KMS-11 (cell line): ENCODE data around the gene DDX18.
A peak's percentile ranks its signal among the peaks of the same experiment; 100 is the strongest.

ENCODE experiments used
- H2AFZ ChIP-seq: fragments of 200-600 bp; sonication (generic); 2 replicates; pipeline ENCODE4 v1.6.1; 2016; ENCODE audit warnings: antibody characterized with exemption, mixed run types, low read depth
- H3K27ac ChIP-seq: fragments of 200-600 bp; sonication (generic); 2 replicates; pipeline ENCODE4 v1.6.1; 2016; ENCODE audit warnings: mild to moderate bottlenecking, mixed run types
- H3K27me3 ChIP-seq: fragments of 200-600 bp; sonication (generic); 2 replicates; pipeline ENCODE4 v1.6.1; 2017; ENCODE audit warnings: mild to moderate bottlenecking, low read depth, mixed run types, moderate library complexity; ENCODE audit not compliant: insufficient read depth
- H3K36me3 ChIP-seq: fragments of 200-600 bp; sonication (generic); 2 replicates; pipeline ENCODE4 v1.6.1; 2017; ENCODE audit warnings: mild to moderate bottlenecking, mixed run types; ENCODE audit not compliant: insufficient read depth
- H3K4me1 ChIP-seq: fragments of 200-600 bp; sonication (generic); 2 replicates; pipeline ENCODE4 v1.6.1; 2016; ENCODE audit warnings: mild to moderate bottlenecking, low read depth, mixed run types; ENCODE audit not compliant: poor library complexity, severe bottlenecking
- H3K4me2 ChIP-seq: fragments of 200-600 bp; sonication (generic); 2 replicates; pipeline ENCODE4 v1.7.0; 2016; ENCODE audit warnings: mild to moderate bottlenecking, mixed run types
- H3K4me3 ChIP-seq: fragments of 200-600 bp; sonication (generic); IDR thresholded peaks from 2 replicates; pipeline ENCODE4 v1.6.1; 2017; ENCODE audit warnings: low read depth, low read length, mixed read lengths; ENCODE audit not compliant: insufficient read depth
- H3K79me2 ChIP-seq: fragments of 200-600 bp; sonication (generic); 2 replicates; pipeline ENCODE4 v1.6.1; 2016; ENCODE audit warnings: low read depth, mixed run types; ENCODE audit not compliant: insufficient read depth
- H3K9ac ChIP-seq: fragments of 200-600 bp; sonication (generic); 2 replicates; pipeline ENCODE4 v1.6.1; 2016; ENCODE audit warnings: mild to moderate bottlenecking, mixed run types
- H4K20me1 ChIP-seq: fragments of 200-600 bp; sonication (generic); 2 replicates; pipeline ENCODE4 v1.6.1; 2016; ENCODE audit warnings: mild to moderate bottlenecking, mixed run types; ENCODE audit not compliant: insufficient read depth
- CTCF ChIP-seq: fragments of 200-600 bp; sonication (generic); conservative IDR thresholded peaks from 2 replicates; pipeline ENCODE4 v1.6.1; 2017; ENCODE audit warnings: low read depth, mild to moderate bottlenecking, antibody characterized with exemption, low read length, moderate library complexity, mixed read lengths

The DDX18 gene

GRCh38 chr2:117814417-117815264 is at the start of gene DDX18:
Gene DDX18, plus strand, starts transcription at chr2:117814691. Its CDS starts 87 bp downstream, at chr2:117814778.
- Histone ChIP-seq H3K4me1 (peaks cover 18% of the 10 kb centered on the region), H4K20me1 (no peaks in the 10 kb centered on the region), H3K4me3 (peak within 1 kb of the TSS; percentile 77), H3K27me3 (no peaks in the 10 kb centered on the region), H3K4me2 (peak within 1 kb of the TSS; percentile 73), H3K36me3 (no peaks in the 10 kb centered on the region), H3K9ac (peak within 1 kb of the TSS; percentile 95), H3K79me2 (peaks cover 29% of the 10 kb centered on the region), H2AFZ (peak within 1 kb of the TSS; percentile 67), H3K27ac (peak within 1 kb of the TSS; percentile 91)
- TF ChIP-seq CTCF: peak; percentile 91

GRCh38 chr2:117770730-117771129 is 43.8 kb upstream of the DDX18 start:
- Histone ChIP-seq H4K20me1 (no peaks in the 10 kb centered on the region), H3K4me1 (no peaks in the 10 kb centered on the region), H3K4me2 (no peak overlapping the region), H3K27ac (no peak overlapping the region), H3K4me3 (no peak overlapping the region), H3K27me3 (no peaks in the 10 kb centered on the region), H3K79me2 (no peaks in the 10 kb centered on the region), H3K9ac (no peak overlapping the region), H2AFZ (no peak overlapping the region), H3K36me3 (no peaks in the 10 kb centered on the region)
- no peak for TF ChIP-seq CTCF

DNA sequence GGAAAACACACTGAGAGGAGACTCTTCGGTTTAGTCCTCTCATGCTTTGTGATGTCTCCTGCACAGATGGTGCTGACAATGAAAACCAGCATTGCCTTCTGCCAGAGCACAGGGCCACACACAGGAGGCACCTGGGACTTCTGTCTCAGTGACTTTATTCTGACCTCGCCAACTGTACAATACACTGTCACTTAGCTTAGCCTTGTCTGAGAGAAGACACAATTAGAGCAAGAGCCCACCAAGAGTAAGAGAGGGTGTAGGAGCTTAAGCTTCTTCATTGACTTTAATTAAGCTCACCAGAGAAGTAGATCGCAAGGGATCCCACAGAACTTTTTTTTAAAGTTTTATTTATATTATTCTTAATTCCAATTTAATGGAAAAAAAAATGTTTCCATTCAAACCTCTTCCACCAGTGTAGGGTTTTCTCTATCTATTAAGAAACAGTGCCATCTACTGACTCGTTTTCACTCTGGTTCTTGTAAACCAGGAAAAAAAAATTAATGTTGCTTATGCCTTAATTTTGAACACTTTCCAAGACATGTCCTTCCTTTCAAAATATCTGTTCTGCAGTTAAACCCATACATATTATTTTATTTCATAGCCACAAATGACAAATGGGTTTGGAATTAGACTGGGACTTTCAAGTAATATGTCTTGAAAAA is 42.4 kb upstream of the DDX18 start:
- 0 out of 2 replicates have a peak, but pooled peaks have one; percentile 27 for TF ChIP-seq CTCF
- H3K79me2 ChIP-seq: no peaks in the 10 kb centered on the region
- no peaks in the 10 kb centered on the region for H4K20me1 ChIP-seq
- H3K4me3 ChIP-seq: no peak overlapping the region
- no peak overlapping the region for H3K4me2 ChIP-seq
- no peak overlapping the region for H3K9ac ChIP-seq
- no peak overlapping the region for H3K27ac ChIP-seq
- H2AFZ ChIP-seq: no peak overlapping the region
- H3K36me3 ChIP-seq: no peaks in the 10 kb centered on the region
- H3K4me1 ChIP-seq: no peaks in the 10 kb centered on the region
- no peaks in the 10 kb centered on the region for H3K27me3 ChIP-seq

DNA sequence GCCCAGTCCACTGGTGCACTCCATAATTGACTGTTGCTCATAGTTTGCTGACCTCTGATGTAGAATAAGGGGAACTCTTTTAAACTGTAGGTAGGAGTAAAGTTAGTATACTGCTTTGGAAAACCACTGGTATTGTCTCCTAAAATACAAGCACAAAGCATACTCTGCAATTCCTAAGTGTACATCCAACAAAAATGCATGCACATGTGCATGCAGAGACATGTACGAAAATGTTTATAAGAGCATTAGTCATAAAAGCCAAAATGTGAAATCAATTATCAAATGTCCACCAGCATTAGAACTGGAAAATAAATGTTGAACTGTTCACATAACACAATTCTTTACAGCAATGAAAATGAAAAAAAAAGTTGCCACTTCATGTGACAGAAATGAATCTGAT is 39.8 kb upstream of the DDX18 start:
- Histone ChIP-seq H3K4me2 (no peak overlapping the region), H3K36me3 (no peaks in the 10 kb centered on the region), H3K9ac (no peak overlapping the region), H4K20me1 (no peaks in the 10 kb centered on the region), H3K4me3 (no peak overlapping the region), H2AFZ (no peak overlapping the region), H3K79me2 (no peaks in the 10 kb centered on the region), H3K27ac (no peak overlapping the region), H3K4me1 (no peaks in the 10 kb centered on the region), H3K27me3 (no peaks in the 10 kb centered on the region)
- no peak for TF ChIP-seq CTCF
